NK-92 (cell line): ENCODE data around the gene TLE1.

ENCODE experiments used
- DNase-seq: peaks from one replicate; lab custom pipeline; 2025; ENCODE audit not compliant: unreplicated experiment; lab: John Stamatoyannopoulos, UW

TLE1 gene

GRCh38 chr9:81579381-81579780, 110.0 kb downstream of the TLE1 start:
- no peak for DNase-seq

GRCh38 chr9:81578606-81579005, 110.7 kb downstream of the TLE1 start:
- DNase-seq: no peak

GRCh38 chr9:81575956-81576355, 113.4 kb downstream of the TLE1 start:
- DNase-seq: no peak

- DNase-seq: no peak
Measured at GRCh38 chr9:81574405-81574804, 114.9 kb downstream of the TLE1 start.

- DNase-seq: no peak
Measured at GRCh38 chr9:81573415-81574321, 115.7 kb downstream of the TLE1 start.

GRCh38 chr9:81570083-81570482, 119.3 kb downstream of the TLE1 start:
- DNase-seq: no peak

GRCh38 chr9:81566074-81566698, 123.2 kb downstream of the TLE1 start:
- no peak for DNase-seq

GRCh38 chr9:81565609-81566008, 123.7 kb downstream of the TLE1 start:
- DNase-seq: no peak

- DNase-seq: no peak
Measured at GRCh38 chr9:81565144-81565543, 124.2 kb downstream of the TLE1 start.

- no peak for DNase-seq
Measured at GRCh38 chr9:81564632-81565031, 124.7 kb downstream of the TLE1 start.

GRCh38 chr9:81563739-81564138, 125.6 kb downstream of the TLE1 start:
- DNase-seq: no peak

GRCh38 chr9:81563020-81563407, 126.3 kb downstream of the TLE1 start:
- DNase-seq: no peak

- no peak for DNase-seq
Measured at GRCh38 chr9:81562231-81563019, 126.9 kb downstream of the TLE1 start.

- DNase-seq: no peak
Measured at GRCh38 chr9:81560851-81561732, 128.3 kb downstream of the TLE1 start.

GRCh38 chr9:81559709-81560108, 129.6 kb downstream of the TLE1 start:
- no peak for DNase-seq

- no peak for DNase-seq
Measured at GRCh38 chr9:81559197-81559596, 130.2 kb downstream of the TLE1 start.

- DNase-seq: no peak
Measured at GRCh38 chr9:81558091-81558830, 131.1 kb downstream of the TLE1 start.

GRCh38 chr9:81557452-81558090, 131.8 kb downstream of the TLE1 start:
- DNase-seq: no peak

- no peak for DNase-seq
Measured at GRCh38 chr9:81556923-81557322, 132.4 kb downstream of the TLE1 start.

GRCh38 chr9:81552581-81552991, 136.8 kb downstream of the TLE1 start:
- DNase-seq: no peak
